Measurements from ENCODE around the gene ZDHHC19.
"Not testable (repeated sequence)": the region's sequence is repeated elsewhere in the genome, so short reads cannot be mapped to it uniquely, and the experiment has no call there.

Gene ZDHHC19

DNA sequence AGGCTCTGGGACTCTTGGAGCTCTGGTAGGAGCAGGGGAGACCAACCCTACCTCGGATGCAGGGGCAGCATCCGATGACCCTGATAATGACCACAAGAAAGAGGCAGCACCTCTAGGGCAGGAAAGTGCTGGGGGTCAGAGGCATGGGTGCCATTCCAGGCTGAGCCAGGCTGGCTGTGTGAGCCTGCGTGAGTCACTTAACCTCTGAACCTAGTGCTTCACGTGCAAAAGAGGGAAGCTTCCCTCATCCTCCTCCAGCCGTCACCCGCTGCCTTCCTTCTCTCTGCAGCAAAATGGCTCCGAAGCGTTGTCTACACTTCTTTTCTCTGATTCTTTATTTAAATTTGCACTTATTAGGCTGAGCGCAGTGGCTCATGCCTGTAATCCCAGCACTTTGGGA is 35.5 kb downstream of the ZDHHC19 start:
- DNase-seq: no peak

DNA sequence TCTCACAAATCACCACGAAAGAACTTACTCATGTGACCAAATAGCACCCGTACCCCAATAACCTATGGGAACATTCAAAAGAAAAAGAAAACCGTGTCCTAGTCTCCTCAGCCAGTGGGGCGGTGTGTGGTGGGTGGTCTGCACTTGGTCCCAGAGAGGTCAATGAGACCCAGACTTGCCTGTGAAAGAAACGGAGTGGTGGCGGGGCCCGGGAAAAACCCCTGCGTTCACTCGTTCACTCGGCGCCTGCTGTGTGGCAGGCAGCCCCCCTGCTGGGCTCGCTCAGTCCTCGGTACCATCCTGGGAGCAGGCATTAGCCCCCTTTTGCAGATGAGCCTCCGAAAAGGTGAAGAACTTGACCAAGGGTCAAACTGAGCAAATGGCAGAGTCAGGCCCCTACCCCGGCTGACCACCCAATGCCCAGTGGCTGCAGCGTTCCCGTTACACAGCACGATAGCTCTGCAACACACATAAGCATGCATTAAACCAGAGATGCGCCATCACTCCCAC is 36.0 kb downstream of the ZDHHC19 start:
- no peak for DNase-seq

GRCh38 chr3:196174652-196175051 is 36.5 kb downstream of the ZDHHC19 start:
- no peak for DNase-seq

DNA sequence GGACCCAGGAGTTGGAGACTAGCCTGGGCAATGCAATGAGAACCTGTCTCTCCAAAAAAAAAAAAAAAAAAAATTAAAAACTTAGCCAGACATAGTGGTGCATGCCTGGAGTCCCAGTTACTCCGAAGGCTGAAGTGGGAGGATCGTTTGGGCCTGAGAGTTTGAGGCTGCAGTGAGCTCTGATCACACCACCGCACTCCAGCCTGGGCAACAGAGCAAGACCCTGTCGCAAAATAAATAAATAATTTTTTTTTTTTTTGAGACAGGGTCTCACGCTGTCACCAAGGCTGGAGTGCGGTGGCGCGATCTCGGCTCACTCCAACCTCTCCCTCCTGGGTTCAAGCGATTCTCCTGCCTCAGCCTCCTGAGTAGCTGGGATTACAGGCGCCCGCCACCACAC is 40.9 kb downstream of the ZDHHC19 start:
- not testable (repeated sequence) for DNase-seq

DNA sequence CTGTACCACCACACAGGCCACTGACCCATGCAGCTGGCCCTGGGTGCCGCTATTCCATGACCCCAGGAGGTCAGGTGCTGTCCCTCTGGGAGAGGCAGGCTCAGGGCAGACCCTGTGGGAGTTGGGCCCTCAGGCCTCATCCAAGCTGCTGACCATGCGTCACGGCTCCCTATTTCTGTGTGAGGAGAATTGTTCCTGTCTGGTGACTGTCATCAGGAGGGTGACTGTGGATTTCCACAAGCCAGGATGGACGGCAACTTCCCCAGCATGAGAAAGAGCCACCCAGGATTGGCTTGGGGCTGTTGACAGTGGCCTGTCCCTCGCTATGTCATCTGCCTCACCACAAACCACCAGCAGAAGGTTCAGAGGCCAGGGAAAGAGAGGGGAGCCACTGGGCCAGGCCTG is 41.4 kb downstream of the ZDHHC19 start:
- no peak for DNase-seq

GRCh38 chr3:196168808-196169391 is 42.3 kb downstream of the ZDHHC19 start:
- no peak for DNase-seq

DNA sequence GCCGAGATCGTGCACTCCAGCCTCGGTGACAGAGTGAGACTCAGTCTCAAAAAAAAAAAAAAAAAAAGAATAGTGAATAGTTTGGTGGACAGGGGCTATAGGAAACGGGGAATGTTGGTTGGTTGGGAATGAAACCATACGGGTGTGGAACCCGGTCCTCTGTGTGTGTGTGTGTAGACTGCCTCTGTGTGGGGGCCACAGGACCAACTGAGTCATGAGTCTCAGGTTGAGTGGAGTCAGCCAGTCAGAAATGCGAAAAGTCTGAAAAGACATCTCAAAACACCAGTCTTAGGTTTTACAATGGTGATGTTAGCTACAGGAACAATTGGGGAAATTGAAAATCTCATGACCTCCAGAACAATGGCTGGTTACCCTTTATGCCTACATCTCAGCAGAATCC is 44.5 kb downstream of the ZDHHC19 start:
- DNase-seq: peak; percentile 57

DNA sequence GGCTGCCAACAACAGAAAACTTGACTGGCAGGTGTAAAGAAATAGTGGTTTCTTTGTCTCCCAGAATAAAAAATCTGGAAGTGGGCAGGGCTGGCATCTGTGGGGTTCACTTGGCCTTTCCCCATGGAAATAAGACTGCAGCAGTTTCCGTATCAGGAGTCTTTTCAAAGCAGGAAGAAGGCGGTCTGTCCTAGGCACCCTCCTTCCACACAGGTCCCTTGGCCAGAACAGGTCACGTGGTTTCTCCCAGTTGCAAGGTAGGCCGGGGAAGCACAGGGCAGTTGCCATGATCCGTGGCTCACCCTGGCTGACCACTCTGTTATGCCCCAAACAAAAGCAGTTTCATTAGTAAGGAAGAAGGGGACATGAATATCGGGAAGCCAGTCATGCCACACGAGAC is 45.4 kb downstream of the ZDHHC19 start:
- DNase-seq: no peak

DNA sequence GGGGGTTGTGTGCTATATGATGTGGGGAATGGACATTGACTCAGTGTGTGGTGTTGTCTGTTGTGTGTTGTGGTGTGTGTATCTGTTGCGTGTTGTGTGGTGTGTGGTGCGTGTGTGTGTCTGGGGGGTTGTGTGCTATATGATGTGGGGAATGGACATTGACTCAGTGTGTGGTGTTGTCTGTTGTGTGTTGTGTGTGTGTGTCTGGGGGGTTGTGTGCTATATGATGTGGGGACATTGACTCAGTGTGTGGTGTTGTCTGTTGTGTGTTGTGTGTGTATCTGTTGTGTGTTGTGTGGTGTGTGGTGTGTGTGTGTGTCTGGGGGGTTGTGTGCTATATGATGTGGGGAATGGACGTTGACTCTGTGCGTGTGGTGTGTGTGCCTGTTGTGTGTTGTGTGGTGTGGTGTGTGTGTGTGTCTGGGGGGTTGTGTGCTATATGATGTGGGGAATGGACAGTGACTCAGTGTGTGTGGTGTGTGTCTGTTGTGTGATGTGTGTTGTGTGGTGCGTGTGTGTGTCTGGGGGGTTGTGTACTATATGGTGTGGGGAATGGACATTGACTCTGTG is 46.1 kb downstream of the ZDHHC19 start:
- not testable (repeated sequence) for DNase-seq

DNA sequence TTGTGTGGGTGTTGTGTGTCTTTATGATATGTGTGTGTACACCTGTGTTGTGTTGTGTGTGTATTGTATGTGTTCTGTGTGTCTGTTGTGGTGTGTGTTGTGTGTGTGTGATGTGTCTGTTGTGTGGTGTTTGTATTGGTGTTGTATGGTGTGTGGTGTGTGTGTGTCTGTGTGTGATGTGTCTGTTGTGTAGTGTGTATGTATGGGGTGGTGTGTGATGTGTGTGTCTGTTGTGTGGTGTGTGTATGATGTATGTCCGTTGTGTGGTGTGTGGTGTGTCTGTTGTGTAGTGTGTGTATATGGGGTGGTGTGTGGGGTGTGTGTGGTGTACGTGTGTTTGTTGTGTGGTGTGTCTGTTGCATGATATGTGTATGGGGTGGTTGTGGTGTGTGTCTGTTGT is 46.6 kb downstream of the ZDHHC19 start:
- no peak for DNase-seq

GRCh38 chr3:196163666-196164493 is 47.3 kb downstream of the ZDHHC19 start:
- no peak for DNase-seq

GRCh38 chr3:196163212-196163611 is 48.0 kb downstream of the ZDHHC19 start:
- no peak for DNase-seq

- DNase-seq: no peak
Observed at GRCh38 chr3:196162679-196163078, 48.5 kb downstream of the ZDHHC19 start.

- DNase-seq: peak; percentile 38
Observed at GRCh38 chr3:196159952-196160804, 51.0 kb downstream of the ZDHHC19 start.

- no peak for DNase-seq
Observed at GRCh38 chr3:196159526-196159925, 51.7 kb downstream of the ZDHHC19 start.

DNA sequence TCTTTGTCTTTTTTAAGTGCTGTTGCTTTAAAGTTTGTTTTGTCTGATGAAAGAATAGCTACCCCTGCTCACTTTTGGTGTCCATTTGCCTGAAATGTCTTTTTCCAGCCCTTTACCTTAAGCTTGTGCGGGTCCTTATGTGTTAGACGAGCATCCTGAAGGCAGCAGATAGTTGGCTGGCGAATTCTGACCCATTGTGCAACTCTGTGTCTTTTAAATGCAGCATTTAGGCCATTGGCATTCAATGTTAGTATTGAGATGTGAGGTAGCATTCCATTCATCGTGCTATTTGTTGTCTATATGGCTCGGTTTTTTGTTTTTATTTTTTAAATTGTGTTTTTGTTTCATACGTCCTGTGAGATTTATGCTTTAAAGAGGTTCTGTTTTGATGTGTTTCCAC is 55.0 kb downstream of the ZDHHC19 start:
- no peak for DNase-seq

- DNase-seq: no peak
Observed at GRCh38 chr3:196150481-196150880, 60.7 kb downstream of the ZDHHC19 start.

GRCh38 chr3:196149831-196150301 is 61.3 kb downstream of the ZDHHC19 start:
- no peak for DNase-seq

- no peak for DNase-seq
Observed at GRCh38 chr3:196149375-196149774, 61.8 kb downstream of the ZDHHC19 start.
